Aorta (tissue), 5 donors: ENCODE data around the gene SETD4. TPM values are rescaled to one million over a fixed set of nuclear protein-coding genes. Genes with fewer than 3 reads are reported as not detected.
"Not testable (repeated sequence)": the region's sequence is repeated elsewhere in the genome, so short reads cannot be mapped to it uniquely, and the experiment has no call there.

ENCODE experiments used
- ATAC-seq: fragments of 200-7000 bp; cut with Tn5 transposase; one replicate; pipeline ENCODE4 v1.9.1; 2022; ENCODE audit warnings: moderate library complexity; ENCODE audit not compliant: low FRiP score
- DNase-seq, 2 donors: peaks; one replicate each; pipeline ENCODE4 v3.0.0-alpha.2; 2020
- H3K27ac ChIP-seq, 2 donors: one replicate each; pipeline ENCODE4 v1.5.1; 2013; ENCODE audit warnings: low read length in 2 of 2, mild to moderate bottlenecking in 2 of 2, moderate library complexity in 2 of 2, control low read depth in 1 of 2, inconsistent platforms in 1 of 2, low read depth in 1 of 2
- H3K27me3 ChIP-seq, 2 donors: one replicate each; pipeline ENCODE4 v1.6.1; 2013; ENCODE audit warnings: control low read depth in 1 of 2, low read length in 1 of 2, mild to moderate bottlenecking in 1 of 2, moderate library complexity in 1 of 2; ENCODE audit not compliant: insufficient read depth in 2 of 2, control insufficient read depth in 1 of 2
- H3K36me3 ChIP-seq, 2 donors: one replicate each; pipeline ENCODE4 v1.6.1; 2013; ENCODE audit warnings: control low read depth in 1 of 2, low read length in 1 of 2, mild to moderate bottlenecking in 1 of 2; ENCODE audit not compliant: insufficient read depth in 2 of 2, control insufficient read depth in 1 of 2
- H3K4me1 ChIP-seq, 2 donors: one replicate each; pipeline ENCODE4 v1.6.1; 2013; ENCODE audit warnings: low read length in 2 of 2, control low read depth in 1 of 2, mild to moderate bottlenecking in 1 of 2, moderate library complexity in 1 of 2; ENCODE audit not compliant: insufficient read depth in 2 of 2, control insufficient read depth in 1 of 2
- H3K4me3 ChIP-seq, 2 donors: one replicate each; pipeline ENCODE4 v1.5.1; 2013; ENCODE audit warnings: low read length in 2 of 2, control low read depth in 1 of 2, mild to moderate bottlenecking in 1 of 2
- H3K9me3 ChIP-seq: one replicate; pipeline ENCODE4 v1.6.1; 2013; ENCODE audit warnings: mild to moderate bottlenecking, low read length; ENCODE audit not compliant: control insufficient read depth
- WGBS, 2 donors: extraction: QIAGEN DNeasy Blood & Tissue Kit; methylation state at CpG; one replicate each; pipeline ENCODE4 v1.1.7; 2013; 5-methylcytosine and 5-hydroxymethylcytosine counted together
- intact Hi-C, 2 donors: fragments of 100-400 bp; cut with DNase I; formaldehyde crosslinking; loops; one replicate each; pipeline versions ENCODE4 v1.14.2 to v1.15.0; 2022
- polyA plus RNA-seq, 2 donors: library from polyadenylated mRNA; stranded (reverse); fragments of 200-250 nt; gene quantifications; one replicate each; pipeline ENCODE4 v1.2.3, GENCODE V29; 2013
- total RNA-seq, 2 donors: library from RNA; stranded (reverse); fragmentation: NEBNext Ultra II Directional; extraction: Animal tissue kit (Norgen Biotek cat#: 25700); gene quantifications; one replicate each; pipeline ENCODE4 v1.2.1, GENCODE V29; 2021
- donor health status: healthy with polysubstance abuse.
- donor health status: Bipolar disorder and iron deficiency.
- donor health status: DM: no; HTN: no; CAD: no.
- donor health status: DM: no; HTN: no; CAD: no.
- donor health status: DM: yes; HTN: yes; CAD: no.

SETD4 gene
- total and polyA plus RNA-seq, 4 donors, result 14.8 to 22.5 (median 18.5) TPM

- intact Hi-C loops, result no loop called here
- no peaks in the 10 kb centered on the region for H3K36me3 ChIP-seq
- H3K4me3 ChIP-seq, result no peak overlapping the region
- H3K27ac ChIP-seq, result no peak overlapping the region
- H3K9me3 ChIP-seq, result no peaks in the 10 kb centered on the region
- H3K4me1 ChIP-seq, result no peaks in the 10 kb centered on the region
- H3K27me3 ChIP-seq, result no peaks in the 10 kb centered on the region
- ATAC-seq, result no peak
- 85 to 87% methylated on average over 3 of the region's 3 CpGs for WGBS, 2 donors
- no peak for DNase-seq
These were observed 21.9 kb upstream of the SETD4 start for GRCh38 chr21:36082237-36082664.

- intact Hi-C loops, result no loop called here
- no peaks in the 10 kb centered on the region for H3K27me3 ChIP-seq
- 93 to 95% methylated on average over 1 of the region's 1 CpG for WGBS, 2 donors
- no peak overlapping the region for H3K27ac ChIP-seq
- H3K4me3 ChIP-seq, result no peak overlapping the region
- no peaks in the 10 kb centered on the region for H3K36me3 ChIP-seq
- H3K4me1 ChIP-seq, result no peaks in the 10 kb centered on the region
- no peak for DNase-seq
- H3K9me3 ChIP-seq, result no peaks in the 10 kb centered on the region
- no peak for ATAC-seq
These were observed 20.1 kb upstream of the SETD4 start for GRCh38 chr21:36080386-36080785.

DNA sequence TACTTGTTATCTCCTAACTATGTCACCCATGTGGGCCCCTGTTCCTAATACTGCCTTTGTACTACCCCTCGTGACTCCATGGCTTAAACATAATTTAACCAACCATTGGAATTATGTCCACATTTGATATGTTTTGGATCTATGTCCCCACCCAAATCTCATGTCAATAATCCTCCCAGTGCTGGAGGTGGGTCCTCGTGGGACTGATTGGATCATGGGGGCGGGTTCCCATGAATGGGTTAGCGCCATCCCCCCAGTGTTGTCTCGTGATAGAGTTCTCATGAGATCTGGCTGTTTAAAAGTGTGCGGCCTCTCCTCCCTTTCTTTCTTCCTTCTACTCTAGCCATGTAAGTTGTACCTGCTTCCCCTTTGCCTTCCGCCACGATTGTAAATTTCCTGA lies 19.3 kb upstream of the SETD4 start:
- intact Hi-C loops, result no loop called here
- DNase-seq (no peak), ATAC-seq (no peak)
- H3K27ac ChIP-seq, result no peak overlapping the region
- 83 to 85% methylated on average over 8 of the region's 8 CpGs for WGBS, 2 donors
- H3K4me3 ChIP-seq, result no peak overlapping the region
- H3K27me3 ChIP-seq, result no peaks in the 10 kb centered on the region
- H3K36me3 ChIP-seq, result no peaks in the 10 kb centered on the region
- H3K4me1 ChIP-seq, result no peaks in the 10 kb centered on the region
- H3K9me3 ChIP-seq, result no peaks in the 10 kb centered on the region

DNA sequence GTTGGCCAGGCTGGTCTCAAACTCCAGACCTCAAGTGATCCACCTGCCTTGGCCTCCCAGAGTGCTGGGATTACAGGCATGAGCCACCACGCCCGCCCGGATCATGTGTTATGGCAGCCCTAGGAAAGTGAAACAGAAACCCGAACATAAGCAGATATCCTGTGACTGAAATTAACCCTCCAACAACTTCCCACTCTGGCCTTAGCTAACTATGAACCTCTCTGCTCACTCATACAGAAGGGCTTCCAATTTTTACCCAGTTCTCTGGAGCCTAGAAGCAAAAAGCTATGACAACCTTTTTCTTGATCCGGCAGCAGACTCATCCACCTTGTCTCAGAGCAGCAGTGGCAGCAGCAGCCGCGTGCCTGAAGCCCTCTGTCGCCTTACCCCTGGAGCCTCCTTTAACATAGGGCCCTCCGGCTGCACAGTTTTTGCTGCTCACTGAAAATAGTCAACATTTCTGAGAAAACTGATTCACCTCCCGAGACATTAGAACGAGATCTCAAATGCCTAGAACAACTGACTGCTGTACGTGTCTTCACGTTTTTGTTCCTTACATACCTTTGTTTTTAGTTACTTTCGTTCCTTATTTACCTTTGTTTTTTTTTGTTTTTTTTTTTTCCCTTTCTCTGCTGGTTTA lies 18.8 kb upstream of the SETD4 start:
- no peak overlapping the region for H3K4me3 ChIP-seq
- no peak overlapping the region for H3K27ac ChIP-seq
- no peaks in the 10 kb centered on the region for H3K9me3 ChIP-seq
- no peaks in the 10 kb centered on the region for H3K4me1 ChIP-seq
- no peak for ATAC-seq
- intact Hi-C loops, result no loop called here
- H3K27me3 ChIP-seq, result no peaks in the 10 kb centered on the region
- WGBS, 2 donors, result 83 to 88% methylated on average over 14 of the region's 14 CpGs
- no peaks in the 10 kb centered on the region for H3K36me3 ChIP-seq
- peak in 1 of 2 donors; percentile 60 for DNase-seq

DNA sequence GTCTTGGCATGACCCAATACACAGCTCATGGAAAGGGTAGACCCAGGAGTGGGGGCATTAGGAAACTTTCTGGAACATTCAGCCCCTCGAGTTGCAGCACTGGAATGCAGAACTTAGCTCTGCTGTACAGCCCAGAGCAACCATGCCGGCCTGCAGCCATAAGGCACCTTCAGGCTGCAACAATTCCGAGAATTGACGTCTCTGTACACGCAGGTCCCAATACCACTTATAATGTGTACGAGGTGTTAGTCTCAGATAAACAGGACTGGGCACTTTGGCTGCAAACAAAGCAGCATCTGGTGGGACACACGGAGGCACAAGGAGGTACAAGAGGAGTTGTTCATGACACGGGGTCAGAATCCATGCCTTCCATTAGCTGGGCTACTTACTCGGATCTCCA lies 17.4 kb upstream of the SETD4 start:
- no peak overlapping the region for H3K4me3 ChIP-seq
- no peak for ATAC-seq

DNA sequence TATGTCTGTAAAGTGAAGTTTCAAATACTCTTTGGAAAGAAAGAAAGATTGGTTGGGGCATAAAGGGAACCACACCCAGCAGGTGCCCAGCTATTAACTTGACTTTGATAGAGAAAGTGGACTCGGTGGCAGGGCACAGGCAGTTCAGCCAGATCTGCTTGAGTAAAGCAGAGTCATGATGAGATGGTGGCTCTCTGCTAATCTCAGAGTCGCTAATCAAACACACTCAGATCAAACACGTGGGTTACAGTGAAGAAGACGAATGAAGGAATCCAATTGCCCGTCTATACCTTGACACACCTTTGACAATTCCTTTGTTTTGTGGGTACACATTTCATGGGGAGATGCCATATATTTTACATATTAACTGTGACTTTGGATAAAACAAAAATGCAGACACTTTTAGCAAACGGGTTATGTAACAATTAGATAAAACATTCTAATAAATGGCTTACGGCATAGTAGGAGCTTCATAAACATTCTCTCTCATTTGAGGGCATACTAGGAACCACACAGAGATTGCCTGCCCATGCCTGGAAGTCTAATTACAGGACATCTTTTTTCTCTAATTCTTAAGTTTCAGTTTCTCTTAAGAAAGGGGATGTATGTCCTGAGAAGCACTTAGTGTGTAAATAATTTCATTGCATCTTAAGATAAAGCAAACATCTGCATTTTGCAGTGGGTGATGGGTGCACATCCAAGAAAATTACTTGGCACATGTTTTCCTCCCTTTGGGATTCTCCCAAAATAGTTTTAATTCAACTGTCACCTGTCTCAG lies 16.7 kb upstream of the SETD4 start:
- Histone ChIP-seq H3K36me3 (no peaks in the 10 kb centered on the region), H3K27me3 (no peaks in the 10 kb centered on the region), H3K9me3 (no peaks in the 10 kb centered on the region), H3K4me3 (no peak overlapping the region), H3K27ac (no peak overlapping the region), H3K4me1 (peaks cover 0 to 2% of the 10 kb centered on the region in 2 donors)
- WGBS, 2 donors, result 81 to 82% methylated on average over 7 of the region's 7 CpGs
- ATAC-seq, result no peak
- intact Hi-C loops, result no loop called here
- no peak for DNase-seq

More for the DNA sequence above, 17.4 kb upstream of the SETD4 start:
- no peak for DNase-seq
- intact Hi-C loops, result no loop called here
- Histone ChIP-seq H3K9me3 (no peaks in the 10 kb centered on the region), H3K36me3 (no peaks in the 10 kb centered on the region), H3K4me1 (peaks cover 0 to 2% of the 10 kb centered on the region in 2 donors), H3K27ac (no peak overlapping the region), H3K27me3 (no peaks in the 10 kb centered on the region)
- WGBS, 2 donors, result 80 to 82% methylated on average over 9 of the region's 9 CpGs

DNA sequence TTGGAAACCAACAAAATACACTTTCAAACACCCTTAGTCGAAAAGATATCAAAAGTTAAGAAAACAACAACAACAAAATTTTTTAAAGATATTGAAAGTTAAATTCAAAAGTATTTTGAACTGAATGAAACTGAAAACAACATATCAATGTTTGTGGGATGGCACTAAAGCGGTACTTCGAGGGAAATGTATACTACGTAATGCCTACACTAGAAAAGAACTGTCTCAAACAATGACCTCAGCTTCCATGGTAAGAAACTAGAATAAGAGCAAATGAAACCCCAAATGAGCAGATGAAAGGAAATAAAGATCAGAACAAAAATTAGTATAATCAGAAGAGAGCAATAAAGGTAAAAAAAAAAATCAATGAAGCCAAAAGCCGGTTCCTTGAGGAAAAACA lies 15.6 kb upstream of the SETD4 start:
- ATAC-seq (no peak), DNase-seq (no peak)
- Histone ChIP-seq H3K9me3 (no peaks in the 10 kb centered on the region), H3K4me1 (peaks cover 0 to 2% of the 10 kb centered on the region in 2 donors), H3K27me3 (no peaks in the 10 kb centered on the region), H3K36me3 (peaks cover 0 to 2% of the 10 kb centered on the region in 2 donors), H3K4me3 (no peak overlapping the region), H3K27ac (no peak overlapping the region)
- intact Hi-C loops, result no loop called here
- 89 to 91% methylated on average over 5 of the region's 5 CpGs for WGBS, 2 donors

DNA sequence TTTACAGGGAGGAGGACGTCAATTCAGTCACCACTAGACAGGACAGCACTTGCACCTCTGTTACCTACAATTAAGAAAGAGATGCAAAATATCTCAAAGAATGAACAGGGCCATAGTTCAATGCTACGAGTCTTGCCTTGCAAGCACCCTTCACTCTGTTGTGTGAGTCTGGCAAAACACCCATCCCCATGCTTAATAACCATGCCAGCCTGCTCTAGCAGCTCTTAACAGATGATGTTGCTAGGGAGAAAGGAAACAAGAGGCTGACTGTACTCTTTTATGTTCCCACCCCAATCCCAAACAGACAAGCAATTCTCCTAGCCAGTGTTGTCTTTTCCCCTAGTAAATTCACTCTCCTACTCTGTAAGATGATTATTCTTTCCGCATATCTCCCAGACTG lies 14.8 kb upstream of the SETD4 start:
- no peaks in the 10 kb centered on the region for H3K9me3 ChIP-seq
- peaks cover 0 to 2% of the 10 kb centered on the region in 2 donors for H3K36me3 ChIP-seq
- 68 to 69% methylated on average over 3 of the region's 3 CpGs for WGBS, 2 donors
- no peak overlapping the region for H3K4me3 ChIP-seq
- DNase-seq (no peak), ATAC-seq (no peak)
- intact Hi-C loops, result no loop called here
- H3K27me3 ChIP-seq, result no peaks in the 10 kb centered on the region
- peaks cover 0 to 2% of the 10 kb centered on the region in 2 donors for H3K4me1 ChIP-seq
- no peak overlapping the region for H3K27ac ChIP-seq

GRCh38 chr21:36073911-36074310 lies 13.6 kb upstream of the SETD4 start:
- H3K27ac ChIP-seq, intact Hi-C loops, H3K36me3 ChIP-seq, ATAC-seq, H3K27me3 ChIP-seq, H3K4me3 ChIP-seq, H3K9me3 ChIP-seq, DNase-seq, H3K4me1 ChIP-seq: not testable (repeated sequence)
- 90 to 93% methylated on average over 4 to 5 of the region's 5 CpGs for WGBS, 2 donors
